K562 (cell line): ENCODE measurements around the gene STT3A. TPM values are rescaled to one million over a fixed set of nuclear protein-coding genes. Genes with fewer than 3 reads are reported as not detected.

ENCODE experiments used
- DEAF1 ChIP-seq: fragments of 450-650 bp; formaldehyde crosslinking; IDR thresholded peaks from 2 replicates; pipeline ENCODE4 v1.4.0; 2020; ENCODE audit warnings: mild to moderate bottlenecking, moderate library complexity
- FIP1L1 ChIP-seq: fragments of 200-400 bp; formaldehyde crosslinking; IDR thresholded peaks from 2 replicates; pipeline ENCODE4 v1.6.1; 2018; ENCODE audit warnings: mild to moderate bottlenecking, low read depth, low read length; ENCODE audit not compliant: poor library complexity, severe bottlenecking
- NR4A1 ChIP-seq, 2 experiments: fragments of 250-450 bp in 1 of 2; fragments of 450-650 bp in 1 of 2; sonication (Bioruptor Pico) in 1 of 2; IDR thresholded peaks; 2 replicates each; pipeline versions ENCODE4 v1.4.0 to v1.6.1; 2016 to 2020; ENCODE audit warnings: mild to moderate bottlenecking in 2 of 2, missing compliant biosample characterization in 1 of 2, missing genetic modification characterization in 1 of 2, moderate library complexity in 1 of 2
- POLR2AphosphoS5 ChIP-seq: IDR thresholded peaks from 2 replicates; pipeline ENCODE4 v1.6.1; 2011; ENCODE audit warnings: mild to moderate bottlenecking, low read depth, low read length, moderate library complexity; ENCODE audit not compliant: control insufficient read depth, insufficient read depth
- RBM22 ChIP-seq: fragments of 200-400 bp; formaldehyde crosslinking; IDR thresholded peaks from 2 replicates; pipeline ENCODE4 v1.6.1; 2018; ENCODE audit warnings: low read length, low read depth; ENCODE audit not compliant: poor library complexity, severe bottlenecking
- RREB1 ChIP-seq: fragments of 250-450 bp; sonication (Bioruptor Pico); IDR thresholded peaks from 2 replicates; pipeline ENCODE4 v1.4.0; 2020
- SRF ChIP-seq, 2 experiments: fragments of 250-450, 450-650 bp in 1 of 2; sonication (Bioruptor Pico) in 1 of 2; sonication (generic) in 1 of 2; formaldehyde crosslinking; IDR thresholded peaks; 2 replicates each; pipeline versions ENCODE4 v1.5.0 to v1.5.1; 2020 to 2022; ENCODE audit warnings: mild to moderate bottlenecking in 1 of 2, missing genetic modification reagents in 1 of 2
- TRIM24 ChIP-seq, 2 experiments: fragments of 450-650 bp; IDR thresholded peaks; 2 replicates each; pipeline ENCODE4 v1.6.1; 2016
- TRIM28 ChIP-seq: fragments of 450-650 bp; IDR thresholded peaks from 2 replicates; pipeline ENCODE4 v1.6.1; 2017
- YY1 ChIP-seq, 3 experiments: IDR thresholded peaks; 2 replicates each; pipeline ENCODE4 v1.6.1; 2011; ENCODE audit warnings: low read length in 2 of 3, mild to moderate bottlenecking in 2 of 3, moderate library complexity in 2 of 3, borderline replicate concordance in 1 of 3, control low read depth in 1 of 3, low read depth in 1 of 3; ENCODE audit not compliant: insufficient read depth in 3 of 3, insufficient replicate concordance in 2 of 3, control insufficient read depth in 1 of 3, insufficient read length in 1 of 3; ENCODE audit errors: extremely low read depth in 1 of 3
- ZFPM2 ChIP-seq: fragments of 250-450 bp; sonication (Bioruptor Pico); IDR thresholded peaks from 2 replicates; pipeline ENCODE4 v1.5.1; 2022; ENCODE audit warnings: mild to moderate bottlenecking
- ZNF197 ChIP-seq: fragments of 200-800 bp; sonication (Bioruptor generic); IDR thresholded peaks from 2 replicates; pipeline ENCODE4 v1.6.1; 2016; ENCODE audit warnings: low read depth, missing genetic modification characterization, missing compliant biosample characterization
- ZNF224 ChIP-seq: sonication (generic); formaldehyde crosslinking; IDR thresholded peaks from 2 replicates; pipeline ENCODE4 v1.8.0; 2022; ENCODE audit warnings: mild to moderate bottlenecking, missing genetic modification reagents
- ZNF436 ChIP-seq: fragments of 250-450, 450-650 bp; sonication (Bioruptor Pico); formaldehyde crosslinking; IDR thresholded peaks from 2 replicates; pipeline ENCODE4 v1.7.0; 2020; ENCODE audit warnings: mild to moderate bottlenecking
- ZNF79 ChIP-seq: fragments of 250-450 bp; sonication (Bioruptor Pico); IDR thresholded peaks from 2 replicates; pipeline ENCODE4 v1.4.0; 2020; ENCODE audit warnings: low read depth, mild to moderate bottlenecking, moderate library complexity
- polyA plus RNA-seq, 8 experiments: library from polyadenylated mRNA; depleted of rRNA in 4 of 8; stranded (reverse) in 5 of 8; unstranded in 3 of 8; fragments of >200 nt; fragmentation: Nextera tagmentation in 2 of 8; fragmentation: Illumina TruSeq in 1 of 8; extraction: Ambion mirVana in 2 of 8; extraction: Trizol in 1 of 8; gene quantifications; 2 replicates each; pipeline versions ENCODE4 v1.2.1 to v1.2.3, GENCODE V29; 2011 to 2014; ENCODE audit warnings: inconsistent platforms in 1 of 8, missing spikeins in 1 of 8
- total RNA-seq, 7 experiments: library from RNA; depleted of rRNA in 6 of 7; stranded (reverse); fragments of >200 nt in 6 of 7; fragmentation: Illumina TruSeq in 2 of 7; extraction: Trizol in 2 of 7; gene quantifications; 2 replicates each; pipeline versions ENCODE4 v1.2.1 to v1.2.3, GENCODE V29; 2011 to 2021; ENCODE audit warnings: low replicate concordance in 1 of 7
- TF ChIP-seq, protein P1 (sequence below): fragments of 450-650 bp; conservative IDR thresholded peaks from 2 replicates; pipeline ENCODE4 v1.6.1; 2016; ENCODE audit warnings: missing genetic modification characterization, low read depth, mild to moderate bottlenecking, missing compliant biosample characterization, moderate library complexity

The STT3A gene
- total and polyA plus RNA-seq, 9 of the 15 experiments (the other 6 are each of a cell fraction or from before 2014, with no cell fraction given) = 70.7 to 330 (median 192) TPM

DNA sequence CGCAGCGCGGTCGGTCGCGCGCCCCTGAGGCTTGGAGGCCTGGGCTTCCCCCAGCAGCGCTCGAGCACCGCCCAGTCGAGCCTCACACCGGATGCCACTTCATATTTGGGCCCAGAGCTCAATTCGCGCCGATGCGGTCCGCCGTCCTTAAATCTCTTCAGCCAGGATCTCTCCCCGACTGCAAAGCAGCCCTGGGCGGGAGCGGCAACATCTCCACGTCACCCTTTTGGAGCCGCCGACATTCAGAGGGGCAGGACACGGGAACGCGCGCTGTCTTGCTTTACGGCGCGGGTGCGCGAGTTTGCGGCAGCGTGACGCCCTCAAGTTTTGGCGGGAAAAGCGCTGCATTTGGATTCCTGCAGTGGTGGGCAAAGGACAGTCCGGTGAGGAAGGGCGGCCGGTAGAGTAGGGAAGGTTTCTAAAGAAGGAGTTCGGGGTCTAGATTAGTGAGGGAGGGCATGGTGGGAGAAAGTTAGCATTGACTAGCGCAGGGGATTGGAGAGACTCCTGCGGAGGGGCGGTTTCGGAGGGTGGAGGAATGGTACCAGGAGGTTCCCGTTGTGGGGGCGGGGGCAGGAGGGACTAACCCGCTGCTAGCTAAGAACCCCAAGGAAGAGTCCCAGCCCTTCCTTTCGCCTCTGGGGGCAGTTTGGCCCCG lies 33.1 kb downstream of the STT3A start (continued):
- TF ChIP-seq YY1 (IDR thresholded peaks at IDR 0.05; ENCODE audit: borderline replicate concordance in 1 of 3, control insufficient read depth in 1 of 3, extremely low read depth in 1 of 3, insufficient read depth in 3 of 3, insufficient read length in 1 of 3, insufficient replicate concordance in 2 of 3, low read depth in 1 of 3, low read length in 2 of 3) (peak in 2 of 3 experiments; percentile 67 to 78), POLR2AphosphoS5 (peak; percentile 86), FIP1L1 (no peak), SRF (CRISPR knock-in tag; IDR thresholded peaks at IDR 0.05) (peak; percentile 60 to 68; a peak in 3 of 4 replicates), ZNF79 (CRISPR knock-in tag) (no peak), DEAF1 (CRISPR knock-in tag) (0 out of 2 replicates have a peak, but pooled peaks have one; percentile 5), TRIM28 (peak; percentile 79; the same call in 1 of the 2 replicates), ZNF197 (peak; percentile 80; the same call in 1 of the 2 replicates), RREB1 (no peak), ZFPM2 (CRISPR knock-in tag) (0 out of 2 replicates have a peak, but pooled peaks have one; percentile 73), TRIM24 (IDR thresholded peaks at IDR 0.05) (peak; percentile 39 to 67; a peak in 2 of 4 replicates), ZNF224 (CRISPR knock-in tag) (0 out of 2 replicates have a peak, but pooled peaks have one; percentile 22), RBM22 (peak; percentile 84), ZNF436 (CRISPR knock-in tag) (no peak), NR4A1 (CRISPR knock-in tag; IDR thresholded peaks at IDR 0.05) (no peak), NR4A1 (tag; IDR thresholded peaks at IDR 0.05) (0 out of 2 replicates have a peak, but pooled peaks have one; percentile 26)
- TF ChIP-seq, protein P1, sequence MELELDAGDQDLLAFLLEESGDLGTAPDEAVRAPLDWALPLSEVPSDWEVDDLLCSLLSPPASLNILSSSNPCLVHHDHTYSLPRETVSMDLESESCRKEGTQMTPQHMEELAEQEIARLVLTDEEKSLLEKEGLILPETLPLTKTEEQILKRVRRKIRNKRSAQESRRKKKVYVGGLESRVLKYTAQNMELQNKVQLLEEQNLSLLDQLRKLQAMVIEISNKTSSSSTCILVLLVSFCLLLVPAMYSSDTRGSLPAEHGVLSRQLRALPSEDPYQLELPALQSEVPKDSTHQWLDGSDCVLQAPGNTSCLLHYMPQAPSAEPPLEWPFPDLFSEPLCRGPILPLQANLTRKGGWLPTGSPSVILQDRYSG (tag) = 0 out of 2 replicates have a peak, but pooled peaks have one; percentile 90
